Activated CD4-positive, alpha-beta T cell treated with anti-CD3 and anti-CD28 coated beads for 48 hours (primary cell): Measurements from ENCODE around the gene TNFAIP8L1.
"Not testable (repeated sequence)": the region's sequence is repeated elsewhere in the genome, so short reads cannot be mapped to it uniquely, and the experiment has no call there.

Experiments used
- DNase-seq: peaks from one replicate; pipeline ENCODE4 v3.0.0-alpha.2; 2020

Gene TNFAIP8L1

GRCh38 chr19:4652075-4652474 is 12.8 kb downstream of the TNFAIP8L1 start:
- no peak for DNase-seq

GRCh38 chr19:4653793-4654436 is 14.6 kb downstream of the TNFAIP8L1 start:
- no peak for DNase-seq

- no peak for DNase-seq
Measured at GRCh38 chr19:4654437-4655361, 15.4 kb downstream of the TNFAIP8L1 start.

GRCh38 chr19:4656102-4656501 is 16.8 kb downstream of the TNFAIP8L1 start:
- no peak for DNase-seq

GRCh38 chr19:4657262-4657661 is 17.9 kb downstream of the TNFAIP8L1 start:
- DNase-seq = no peak

GRCh38 chr19:4657835-4658234 is 18.5 kb downstream of the TNFAIP8L1 start:
- no peak for DNase-seq

GRCh38 chr19:4660181-4660791 is 21.0 kb downstream of the TNFAIP8L1 start:
- DNase-seq = no peak

- no peak for DNase-seq
Measured at GRCh38 chr19:4660993-4661392, 21.7 kb downstream of the TNFAIP8L1 start.

- DNase-seq = no peak
Measured at GRCh38 chr19:4662020-4662695, 22.8 kb downstream of the TNFAIP8L1 start.

GRCh38 chr19:4662812-4663211 is 23.5 kb downstream of the TNFAIP8L1 start:
- DNase-seq = no peak

GRCh38 chr19:4664642-4665041 is 25.3 kb downstream of the TNFAIP8L1 start:
- DNase-seq = no peak

- peak; percentile 97 for DNase-seq
Measured at GRCh38 chr19:4669723-4670480, 30.6 kb downstream of the TNFAIP8L1 start, which contains the start of gene MYDGF. TSS of gene MYDGF (minus strand) at chr19:4670342. CDS start at chr19:4670334, 8 bp downstream.

- no peak for DNase-seq
Measured at GRCh38 chr19:4671185-4671851, 32.0 kb downstream of the TNFAIP8L1 start.

GRCh38 chr19:4673216-4673615 is 33.9 kb downstream of the TNFAIP8L1 start:
- no peak for DNase-seq

- DNase-seq = no peak
Measured at GRCh38 chr19:4673726-4674125, 34.4 kb downstream of the TNFAIP8L1 start.

- DNase-seq = no peak
Measured at GRCh38 chr19:4675346-4675745, 36.0 kb downstream of the TNFAIP8L1 start.

GRCh38 chr19:4676955-4677731 is 37.8 kb downstream of the TNFAIP8L1 start:
- peak; percentile 54 for DNase-seq

- peak; percentile 41 for DNase-seq
Measured at GRCh38 chr19:4678881-4679790, 39.8 kb downstream of the TNFAIP8L1 start.

- not testable (repeated sequence) for DNase-seq
Measured at GRCh38 chr19:4680021-4680420, 40.7 kb downstream of the TNFAIP8L1 start.
